Right lobe of liver (tissue), 6 donors: ENCODE results near the gene REM2. TPM values are rescaled to one million over a fixed set of nuclear protein-coding genes. Genes with fewer than 3 reads are reported as not detected.

Source experiments
- ATAC-seq, 4 donors: fragments of 200-7000 bp; cut with Tn5 transposase; one replicate each; pipeline ENCODE4 v1.9.1; 2020; ENCODE audit warnings: mild to moderate bottlenecking in 4 of 4, moderate library complexity in 4 of 4
- DNase-seq, 3 donors: peaks; one replicate each; pipeline ENCODE4 v3.0.0-alpha.2; 2020
- H3K27ac ChIP-seq, 3 donors: fragments of 200-600 bp; one replicate each; pipeline ENCODE4 v1.8.0; 2022
- H3K27me3 ChIP-seq, 2 donors: fragments of 200-600 bp; one replicate each; pipeline ENCODE4 v1.8.0; 2022
- H3K36me3 ChIP-seq, 4 donors: fragments of 200-600 bp; sonication (generic) in 1 of 4; one replicate each; pipeline versions ENCODE4 v1.5.1 to v1.8.0; 2017 to 2022; ENCODE audit warnings: control low read depth in 1 of 4
- H3K4me1 ChIP-seq, 4 donors: fragments of 200-600 bp; sonication (generic) in 1 of 4; one replicate each; pipeline versions ENCODE4 v1.5.1 to v1.8.0; 2017 to 2022; ENCODE audit warnings: control low read depth in 1 of 4
- H3K4me3 ChIP-seq, 3 donors: fragments of 200-600 bp; one replicate each; pipeline ENCODE4 v1.8.0; 2022
- H3K9me3 ChIP-seq, 4 donors: fragments of 200-600 bp; sonication (generic) in 1 of 4; one replicate each; pipeline versions ENCODE4 v1.5.1 to v1.8.0; 2017 to 2022; ENCODE audit warnings: control low read depth in 1 of 4
- POLR2A ChIP-seq: fragments of 450-650 bp; IDR thresholded peaks from one replicate; pipeline ENCODE4 v1.6.1; 2017; ENCODE audit warnings: antibody characterized with exemption, mild to moderate bottlenecking
- WGBS: methylation state at CpG from one replicate; pipeline ENCODE4 v1.1.6; 2018; ENCODE audit warnings: low coverage, low lambda C conversion rate; ENCODE audit not compliant: insufficient coverage; ENCODE audit errors: missing lambda C conversion rate; 5-methylcytosine and 5-hydroxymethylcytosine counted together
- intact Hi-C, 2 donors: fragments of 100-400 bp; cut with DNase I; formaldehyde crosslinking; loops; one replicate each; pipeline versions ENCODE4 v1.11.2 to v1.14.1; 2022
- total RNA-seq, 6 experiments: library from RNA; depleted of rRNA in 2 of 6; stranded (reverse); fragments of >200 nt in 2 of 6; fragmentation: NEBNext Ultra II Directional in 3 of 6; extraction: Animal tissue kit (Norgen Biotek cat#: 25700) in 3 of 6; gene quantifications; one replicate each; pipeline versions ENCODE4 v1.1.0 to v1.2.4, GENCODE V29; 2016 to 2023
- TF ChIP-seq, protein P1 (sequence below), 4 donors: fragments of 200-600 bp in 3 of 4; fragments of 450-650 bp in 1 of 4; IDR thresholded peaks; one replicate each; pipeline versions ENCODE4 v1.5.1 to v1.8.0; 2016 to 2022; ENCODE audit warnings: antibody characterized with exemption in 4 of 4, mild to moderate bottlenecking in 2 of 4
- donor health status: DM: no; HTN: yes; CAD: no.
- donor health status: DM: no; HTN: no; CAD: no.
- donor health status: DM: no; HTN: no; CAD: no.
- donor health status: DM: no; HTN: yes; CAD: no.
- donor health status: DM: no; HTN: yes; CAD: no.

Gene REM2
- total RNA-seq, 6 experiments from 2014 or later = 0.10 to 0.12 TPM; not detected in 4

DNA sequence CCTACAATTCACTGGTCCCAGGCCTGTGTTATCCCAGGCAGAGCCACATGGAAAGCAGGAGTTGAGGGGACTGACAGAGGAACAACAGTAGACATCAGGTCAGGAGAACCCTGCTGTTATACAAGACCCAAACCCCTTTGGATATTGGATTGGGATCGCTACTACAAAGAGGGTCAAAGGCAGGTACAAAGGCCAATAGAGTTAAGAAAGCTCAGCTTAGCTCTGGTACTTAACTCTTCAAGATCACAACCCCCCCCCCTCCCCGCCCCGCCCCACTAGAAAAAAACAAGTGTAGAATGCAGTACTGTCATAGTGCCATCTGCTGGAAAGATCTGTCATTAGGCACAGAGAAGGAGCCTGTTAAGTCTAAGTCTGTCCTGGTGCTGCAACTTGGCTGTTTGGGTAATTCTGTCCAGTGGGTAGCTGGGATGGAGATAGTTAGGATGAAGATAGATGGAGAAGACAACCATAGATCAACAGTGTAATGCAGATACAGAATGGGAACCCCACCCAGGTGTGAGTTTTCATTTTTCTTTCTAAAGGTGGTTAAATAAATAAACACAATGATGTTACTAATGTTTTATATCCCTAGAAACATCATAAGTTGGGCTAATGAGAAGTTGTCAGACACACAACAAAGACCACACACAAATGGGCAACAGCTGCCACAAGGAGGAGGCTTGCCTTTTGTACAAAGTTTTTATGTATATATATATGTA lies 17.2 kb downstream of the REM2 start:
- no peaks in the 10 kb centered on the region for H3K9me3 ChIP-seq
- ATAC-seq (peak; percentile 24 to 52 (median 34)), DNase-seq (no peak)
- peaks cover 0 to 24% (median 12%) of the 10 kb centered on the region in 4 donors for H3K4me1 ChIP-seq
- no peak overlapping the region for H3K27ac ChIP-seq
- H3K4me3 ChIP-seq = no peak overlapping the region
- TF ChIP-seq POLR2A = no peak
- TF ChIP-seq, protein P1, sequence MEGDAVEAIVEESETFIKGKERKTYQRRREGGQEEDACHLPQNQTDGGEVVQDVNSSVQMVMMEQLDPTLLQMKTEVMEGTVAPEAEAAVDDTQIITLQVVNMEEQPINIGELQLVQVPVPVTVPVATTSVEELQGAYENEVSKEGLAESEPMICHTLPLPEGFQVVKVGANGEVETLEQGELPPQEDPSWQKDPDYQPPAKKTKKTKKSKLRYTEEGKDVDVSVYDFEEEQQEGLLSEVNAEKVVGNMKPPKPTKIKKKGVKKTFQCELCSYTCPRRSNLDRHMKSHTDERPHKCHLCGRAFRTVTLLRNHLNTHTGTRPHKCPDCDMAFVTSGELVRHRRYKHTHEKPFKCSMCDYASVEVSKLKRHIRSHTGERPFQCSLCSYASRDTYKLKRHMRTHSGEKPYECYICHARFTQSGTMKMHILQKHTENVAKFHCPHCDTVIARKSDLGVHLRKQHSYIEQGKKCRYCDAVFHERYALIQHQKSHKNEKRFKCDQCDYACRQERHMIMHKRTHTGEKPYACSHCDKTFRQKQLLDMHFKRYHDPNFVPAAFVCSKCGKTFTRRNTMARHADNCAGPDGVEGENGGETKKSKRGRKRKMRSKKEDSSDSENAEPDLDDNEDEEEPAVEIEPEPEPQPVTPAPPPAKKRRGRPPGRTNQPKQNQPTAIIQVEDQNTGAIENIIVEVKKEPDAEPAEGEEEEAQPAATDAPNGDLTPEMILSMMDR (IDR thresholded peaks at IDR 0.05) = peak; percentile 24 to 53 (median 46)
- intact Hi-C loops = no loop called here
- no peaks in the 10 kb centered on the region for H3K27me3 ChIP-seq
- H3K36me3 ChIP-seq = peaks cover 0 to 37% (median 17%) of the 10 kb centered on the region in 4 donors
- WGBS = 59% methylated on average over 3 of the region's 3 CpGs

DNA sequence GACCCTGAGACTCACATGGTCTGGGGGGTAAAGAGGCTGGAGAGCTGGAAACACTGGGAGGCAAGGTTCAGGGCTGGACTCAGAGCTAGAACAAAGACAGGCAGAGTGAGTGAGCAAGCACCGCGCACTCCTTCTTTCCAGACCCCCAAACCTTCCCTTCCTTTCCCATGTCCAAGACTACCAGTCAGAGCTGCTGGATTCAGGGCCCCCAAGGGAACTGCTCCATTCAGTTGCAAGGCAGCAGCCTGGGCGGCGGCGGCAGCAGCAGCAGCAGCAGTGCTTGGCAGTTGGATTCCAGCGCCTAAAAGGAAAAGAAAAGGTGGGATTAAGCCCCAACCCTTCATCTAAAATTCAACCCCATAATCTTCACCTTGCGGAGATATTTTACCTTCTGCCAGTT lies 18.8 kb downstream of the REM2 start:
- Histone ChIP-seq H3K4me1 (peaks cover 0 to 24% (median 12%) of the 10 kb centered on the region in 4 donors), H3K4me3 (no peak overlapping the region), H3K9me3 (no peaks in the 10 kb centered on the region), H3K27me3 (no peaks in the 10 kb centered on the region), H3K36me3 (peaks cover 11 to 53% (median 29%) of the 10 kb centered on the region in 4 donors), H3K27ac (no peak overlapping the region)
- WGBS = 100% methylated on average over 1 of the region's 7 CpGs
- intact Hi-C loops = no loop called here
- no peak for ATAC-seq
- no peak for DNase-seq
- TF ChIP-seq, protein P1 (IDR thresholded peaks at IDR 0.05) = no peak
- TF ChIP-seq POLR2A = no peak

GRCh38 chr14:22903742-22904087 lies 20.7 kb downstream of the REM2 start:
- WGBS = 18% methylated on average over 2 of the region's 2 CpGs
- H3K27ac ChIP-seq = peak overlapping the region in 2 of 3 donors; percentile 62 to 71
- peaks cover 11 to 72% (median 38%) of the 10 kb centered on the region in 4 donors for H3K36me3 ChIP-seq
- DNase-seq (no peak), ATAC-seq (peak in 1 of 4 donors; percentile 2)
- H3K4me3 ChIP-seq = no peak overlapping the region
- no peaks in the 10 kb centered on the region for H3K9me3 ChIP-seq
- intact Hi-C loops = no loop called here
- TF ChIP-seq, protein P1 (IDR thresholded peaks at IDR 0.05) = no peak
- no peak for TF ChIP-seq POLR2A
- H3K4me1 ChIP-seq = peaks cover 0 to 24% (median 12%) of the 10 kb centered on the region in 4 donors
- no peaks in the 10 kb centered on the region for H3K27me3 ChIP-seq

- Histone ChIP-seq H3K4me3 (no peak overlapping the region), H3K36me3 (peaks cover 11 to 85% (median 43%) of the 10 kb centered on the region in 4 donors), H3K27me3 (no peaks in the 10 kb centered on the region), H3K4me1 (peaks cover 0 to 24% (median 12%) of the 10 kb centered on the region in 4 donors), H3K9me3 (no peaks in the 10 kb centered on the region), H3K27ac (no peak overlapping the region)
- intact Hi-C loops = loop anchor here in 1 of 2 donors (1.0 kb wide), 1 partner anchor 9 kb away; no protein-coding TSS in a partner anchor
- WGBS = 92% methylated on average over 4 of the region's 4 CpGs
- TF ChIP-seq, protein P1 (IDR thresholded peaks at IDR 0.05) = no peak
- no peak for TF ChIP-seq POLR2A
- DNase-seq (no peak), ATAC-seq (no peak)
Measured at GRCh38 chr14:22905627-22906026, 22.6 kb downstream of the REM2 start.
